A673 (cell line): ENCODE results near the gene CBL. TPM values are rescaled to one million over a fixed set of nuclear protein-coding genes. Genes with fewer than 3 reads are reported as not detected.

Experiments
- BruUV-seq: library from RNA; stranded (reverse); fragments of 400-500 nt; replicated peaks from 2 replicates; lab custom pipeline; 2021; lab: Mats Ljungman, UMichigan
- CTCF ChIA-PET: fragments of 300-600 bp; sonication (Branson Sonifier 250); formaldehyde crosslinking; loops from one replicate; lab custom pipeline; 2022; ENCODE audit warnings: antibody characterized with exemption; lab: Charles Lee
- POLR2A ChIA-PET: fragments of 300-600 bp; sonication (Branson Sonifier 250); formaldehyde crosslinking; loops from one replicate; lab custom pipeline; 2022; ENCODE audit warnings: antibody characterized with exemption; ENCODE audit not compliant: low non-redundant PET; lab: Charles Lee
- DNase-seq: peaks from one replicate; pipeline ENCODE4 v3.0.0-alpha.2; 2015; ENCODE audit warnings: low spot score
- H3K27ac ChIP-seq: fragments of 200-600 bp; sonication (generic); 2 replicates; pipeline ENCODE4 v1.5.1; 2016; ENCODE audit warnings: mixed run types, low read depth, mild to moderate bottlenecking, mixed read lengths, antibody characterized with exemption, low read length; ENCODE audit not compliant: poor library complexity, severe bottlenecking
- H3K27me3 ChIP-seq: fragments of 200-600 bp; sonication (generic); replicated peaks from 2 replicates; pipeline ENCODE4 v1.6.1; 2017; ENCODE audit warnings: mixed run types, low read depth, mild to moderate bottlenecking, mixed read lengths, antibody characterized with exemption, low read length; ENCODE audit not compliant: insufficient read depth, poor library complexity
- H3K36me3 ChIP-seq: fragments of 200-600 bp; sonication (generic); 2 replicates; pipeline ENCODE4 v1.6.1; 2016; ENCODE audit warnings: mixed run types, mild to moderate bottlenecking, mixed read lengths, antibody characterized with exemption, low read length; ENCODE audit not compliant: insufficient read depth, poor library complexity, severe bottlenecking
- H3K4me1 ChIP-seq: fragments of 200-600 bp; sonication (generic); 2 replicates; pipeline ENCODE4 v1.6.1; 2017; ENCODE audit warnings: mixed run types, mild to moderate bottlenecking, mixed read lengths, antibody characterized with exemption, low read length; ENCODE audit not compliant: insufficient read depth, poor library complexity, severe bottlenecking
- H3K4me3 ChIP-seq: fragments of 200-600 bp; sonication (generic); 2 replicates; pipeline ENCODE4 v1.5.1; 2016; ENCODE audit warnings: low read depth, mixed run types, mild to moderate bottlenecking, mixed read lengths, low read length; ENCODE audit not compliant: poor library complexity, severe bottlenecking
- H3K9me3 ChIP-seq: fragments of 200-600 bp; sonication (generic); 2 replicates; pipeline ENCODE4 v1.6.1; 2016; ENCODE audit warnings: mixed run types, low read depth, mild to moderate bottlenecking, mixed read lengths, antibody characterized with exemption, low read length; ENCODE audit not compliant: poor library complexity, severe bottlenecking
- CTCF ChIP-seq: fragments of 300-800, 200-600 bp; sonication (generic); conservative IDR thresholded peaks from 2 replicates; pipeline ENCODE4 v1.5.1; 2017; ENCODE audit warnings: low read depth, mild to moderate bottlenecking, antibody characterized with exemption, low read length, moderate library complexity, mixed read lengths
- EZH2 ChIP-seq: fragments of 200-600 bp; sonication (generic); IDR thresholded peaks from 2 replicates; pipeline ENCODE4 v1.6.1; 2017; ENCODE audit warnings: borderline replicate concordance, low read depth, mild to moderate bottlenecking, mixed read lengths, antibody characterized with exemption, low read length; ENCODE audit not compliant: poor library complexity, severe bottlenecking
- intact Hi-C: fragments of 100-400 bp; cut with micrococcal nuclease; formaldehyde crosslinking; loops from one replicate; pipeline ENCODE4 v1.10.0; 2022; ENCODE audit not compliant: unreplicated experiment
- total RNA-seq: library from RNA; stranded (reverse); gene quantifications from 2 replicates; pipeline ENCODE4 v1.2.3, GENCODE V29; 2021

Gene CBL
- total RNA-seq, 1 experiment from 2014 or later: 40.7 TPM

GRCh38 chr11:119229741-119230140 is 23.6 kb downstream of the CBL start:
- TF ChIP-seq EZH2: no peak
- TF ChIP-seq CTCF: no peak
- no peak overlapping the region for H3K4me3 ChIP-seq
- H3K27ac ChIP-seq: no peak overlapping the region
- CTCF ChIA-PET: no interaction called here
- POLR2A ChIA-PET: no interaction called here
- BruUV-seq: no TSS peak
- H3K36me3 ChIP-seq: peaks cover 7% of the 10 kb centered on the region
- H3K27me3 ChIP-seq: no peaks in the 10 kb centered on the region
- intact Hi-C loops: no loop called here
- no peaks in the 10 kb centered on the region for H3K4me1 ChIP-seq
- DNase-seq: no peak
- no peaks in the 10 kb centered on the region for H3K9me3 ChIP-seq

DNA sequence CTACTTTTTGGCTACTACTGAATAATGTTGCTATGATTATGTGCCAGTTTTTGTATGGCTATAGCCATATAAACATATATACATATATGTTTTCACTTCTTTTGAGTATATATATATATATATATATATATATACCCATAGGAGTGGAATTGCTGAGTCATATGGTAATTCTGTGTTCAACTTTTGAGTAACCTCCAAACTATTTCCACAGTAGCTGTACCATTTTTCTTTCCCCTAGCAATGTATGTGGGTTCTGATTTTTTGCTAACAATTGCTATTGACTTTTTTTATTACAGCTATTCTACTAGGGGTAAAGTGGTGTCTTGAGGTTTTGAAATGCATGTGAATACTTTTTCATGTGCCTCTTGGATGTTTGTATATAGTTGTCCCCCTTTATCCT is 30.4 kb downstream of the CBL start:
- BruUV-seq: no TSS peak
- intact Hi-C loops: no loop called here
- Histone ChIP-seq H3K4me3 (no peak overlapping the region), H3K9me3 (no peaks in the 10 kb centered on the region), H3K27me3 (no peaks in the 10 kb centered on the region), H3K36me3 (peaks cover 7% of the 10 kb centered on the region), H3K4me1 (peaks cover 5% of the 10 kb centered on the region), H3K27ac (no peak overlapping the region)
- DNase-seq: no peak
- CTCF ChIA-PET: interaction anchor here (0.6 kb wide), 1 partner anchor 48 kb away, joined by 3 read pairs; no protein-coding TSS in a partner anchor
- POLR2A ChIA-PET: no interaction called here
- TF ChIP-seq CTCF (no peak), EZH2 (no peak)

DNA sequence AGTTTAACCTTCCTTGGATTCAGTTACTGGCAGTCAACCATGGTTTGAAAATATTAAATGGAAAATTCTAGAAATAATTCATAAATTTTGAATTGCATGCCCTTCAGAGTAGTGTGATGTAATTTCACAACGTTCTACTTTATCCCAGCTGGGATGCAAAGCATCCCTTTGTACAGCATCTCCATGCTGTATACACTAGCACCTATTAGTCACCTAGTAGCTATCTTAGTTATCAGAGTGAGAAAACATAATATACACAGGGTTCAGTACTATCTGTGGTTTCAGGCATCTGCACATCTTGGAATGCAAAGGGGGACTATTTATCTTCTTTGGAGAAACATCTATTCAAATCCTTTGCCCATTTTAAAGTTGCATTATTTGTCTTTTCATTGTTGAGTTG is 30.8 kb downstream of the CBL start:
- POLR2A ChIA-PET: no interaction called here
- Histone ChIP-seq H3K27me3 (no peaks in the 10 kb centered on the region), H3K4me3 (no peak overlapping the region), H3K4me1 (peaks cover 7% of the 10 kb centered on the region), H3K36me3 (peaks cover 7% of the 10 kb centered on the region), H3K9me3 (no peaks in the 10 kb centered on the region), H3K27ac (no peak overlapping the region)
- intact Hi-C loops: no loop called here
- TF ChIP-seq EZH2 (no peak), CTCF (no peak)
- BruUV-seq: no TSS peak
- DNase-seq: no peak
- CTCF ChIA-PET: interaction anchor here (0.6 kb wide), 1 partner anchor 48 kb away, joined by 3 read pairs; no protein-coding TSS in a partner anchor
